ENCODE data around the gene SCUBE1.
"Not testable (repeated sequence)": the region's sequence is repeated elsewhere in the genome, so short reads cannot be mapped to it uniquely, and the experiment has no call there.

- TF ChIP-seq, protein P1, sequence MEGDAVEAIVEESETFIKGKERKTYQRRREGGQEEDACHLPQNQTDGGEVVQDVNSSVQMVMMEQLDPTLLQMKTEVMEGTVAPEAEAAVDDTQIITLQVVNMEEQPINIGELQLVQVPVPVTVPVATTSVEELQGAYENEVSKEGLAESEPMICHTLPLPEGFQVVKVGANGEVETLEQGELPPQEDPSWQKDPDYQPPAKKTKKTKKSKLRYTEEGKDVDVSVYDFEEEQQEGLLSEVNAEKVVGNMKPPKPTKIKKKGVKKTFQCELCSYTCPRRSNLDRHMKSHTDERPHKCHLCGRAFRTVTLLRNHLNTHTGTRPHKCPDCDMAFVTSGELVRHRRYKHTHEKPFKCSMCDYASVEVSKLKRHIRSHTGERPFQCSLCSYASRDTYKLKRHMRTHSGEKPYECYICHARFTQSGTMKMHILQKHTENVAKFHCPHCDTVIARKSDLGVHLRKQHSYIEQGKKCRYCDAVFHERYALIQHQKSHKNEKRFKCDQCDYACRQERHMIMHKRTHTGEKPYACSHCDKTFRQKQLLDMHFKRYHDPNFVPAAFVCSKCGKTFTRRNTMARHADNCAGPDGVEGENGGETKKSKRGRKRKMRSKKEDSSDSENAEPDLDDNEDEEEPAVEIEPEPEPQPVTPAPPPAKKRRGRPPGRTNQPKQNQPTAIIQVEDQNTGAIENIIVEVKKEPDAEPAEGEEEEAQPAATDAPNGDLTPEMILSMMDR (IDR thresholded peaks at IDR 0.05), result not testable (repeated sequence)
- TF ChIP-seq POLR2A (IDR thresholded peaks at IDR 0.05), result not testable (repeated sequence)
Measured at GRCh38 chr22:43355688-43356087, 12.5 kb upstream of the SCUBE1 start.
